Neural cell (in vitro differentiated cells): ENCODE data around the gene ROCK2. TPM values are rescaled to one million over a fixed set of nuclear protein-coding genes. Genes with fewer than 3 reads are reported as not detected.
"Not testable (repeated sequence)": the region's sequence is repeated elsewhere in the genome, so short reads cannot be mapped to it uniquely, and the experiment has no call there.

Experiments
- H2AFZ ChIP-seq: fragments of 200-600, 300-800 bp; sonication (generic), shearing (Covaris generic); 2 replicates; pipeline ENCODE4 v1.6.0; 2014; ENCODE audit warnings: low read depth, mild to moderate bottlenecking, antibody characterized with exemption, low read length, moderate library complexity
- H3F3A ChIP-seq: fragments of 200-600 bp; shearing (Covaris generic); 2 replicates; pipeline ENCODE4 v1.6.1; 2016; ENCODE audit warnings: mild to moderate bottlenecking, moderate library complexity, mixed read lengths, antibody characterized with exemption, low read length; ENCODE audit not compliant: insufficient read depth, poor library complexity, severe bottlenecking
- H3K27ac ChIP-seq: fragments of 200-600, 300-800 bp; sonication (generic), shearing (Covaris generic); 2 replicates; pipeline ENCODE4 v1.5.1; 2014; ENCODE audit warnings: mild to moderate bottlenecking, low read length, moderate library complexity
- H3K27me3 ChIP-seq: fragments of 300-800, 200-600 bp; sonication (generic), shearing (Covaris generic); 2 replicates; pipeline ENCODE4 v1.6.0; 2014; ENCODE audit warnings: mild to moderate bottlenecking, low read depth, low read length, moderate library complexity; ENCODE audit not compliant: insufficient read depth
- H3K36me3 ChIP-seq: fragments of 300-800, 200-600 bp; sonication (generic), shearing (Covaris generic); 2 replicates; pipeline ENCODE4 v1.5.1; 2014; ENCODE audit warnings: mild to moderate bottlenecking, antibody characterized with exemption, low read length, moderate library complexity; ENCODE audit not compliant: insufficient read depth
- H3K4me2 ChIP-seq: fragments of 300-800, 200-600 bp; sonication (generic), shearing (Covaris generic); 2 replicates; pipeline ENCODE4 v1.6.0; 2014; ENCODE audit warnings: mild to moderate bottlenecking, low read length
- H3K4me3 ChIP-seq: fragments of 300-800, 200-600 bp; sonication (generic), shearing (Covaris generic); 2 replicates; pipeline ENCODE4 v1.5.1; 2014; ENCODE audit warnings: mild to moderate bottlenecking, low read length, moderate library complexity
- H3K79me2 ChIP-seq: fragments of 200-600 bp; shearing (Covaris generic); replicated peaks from 2 replicates; pipeline ENCODE4 v1.6.0; 2014; ENCODE audit warnings: mild to moderate bottlenecking, low read length, moderate library complexity; ENCODE audit not compliant: insufficient read depth
- H3K9ac ChIP-seq: fragments of 300-800, 200-600 bp; sonication (generic), shearing (Covaris generic); 2 replicates; pipeline ENCODE4 v1.6.1; 2016; ENCODE audit warnings: mild to moderate bottlenecking, low read length, mixed read lengths
- H3K9me2 ChIP-seq: fragments of 200-600 bp; shearing (Covaris generic); 2 replicates; pipeline ENCODE4 v1.6.1; 2016; ENCODE audit warnings: mild to moderate bottlenecking, low read length, mixed read lengths; ENCODE audit not compliant: insufficient read depth
- H3K9me3 ChIP-seq: fragments of 200-600, 300-800 bp; sonication (generic), shearing (Covaris generic); 2 replicates; pipeline ENCODE4 v1.6.1; 2016; ENCODE audit warnings: mild to moderate bottlenecking, mixed run types, low read length, moderate library complexity, mixed read lengths
- H4K20me1 ChIP-seq: fragments of 200-600 bp; shearing (Covaris generic); 2 replicates; pipeline ENCODE4 v1.6.1; 2016; ENCODE audit warnings: mild to moderate bottlenecking, mixed run types; ENCODE audit not compliant: insufficient read depth
- CTCF ChIP-seq: fragments of 450-650 bp; IDR thresholded peaks from 2 replicates; pipeline ENCODE4 v1.5.1; 2014; ENCODE audit warnings: antibody characterized with exemption, mild to moderate bottlenecking, moderate library complexity; ENCODE audit not compliant: poor library complexity, severe bottlenecking
- EP300 ChIP-seq: fragments of 450-650 bp; conservative IDR thresholded peaks from 2 replicates; pipeline ENCODE4 v1.6.1; 2014; ENCODE audit warnings: antibody characterized with exemption, mild to moderate bottlenecking, moderate library complexity; ENCODE audit not compliant: poor library complexity, severe bottlenecking
- EZH2 ChIP-seq: fragments of 200-600, 300-800 bp; shearing (Covaris generic), sonication (generic); IDR thresholded peaks from 2 replicates; pipeline ENCODE4 v1.6.1; 2014; ENCODE audit warnings: antibody characterized with exemption, low read length, borderline replicate concordance, mild to moderate bottlenecking; ENCODE audit not compliant: insufficient read depth, poor library complexity, severe bottlenecking
- MXI1 ChIP-seq: fragments of 450-650 bp; conservative IDR thresholded peaks from 2 replicates; pipeline ENCODE4 v1.6.1; 2014; ENCODE audit warnings: antibody characterized with exemption, mild to moderate bottlenecking; ENCODE audit not compliant: poor library complexity, severe bottlenecking
- POLR2AphosphoS5 ChIP-seq: IDR thresholded peaks from 2 replicates; pipeline ENCODE4 v1.6.1; 2012
- RAD21 ChIP-seq: fragments of 450-650 bp; conservative IDR thresholded peaks from 2 replicates; pipeline ENCODE4 v1.6.1; 2014; ENCODE audit warnings: antibody characterized with exemption, mild to moderate bottlenecking, moderate library complexity
- SMC3 ChIP-seq: fragments of 450-650 bp; conservative IDR thresholded peaks from 2 replicates; pipeline ENCODE4 v1.6.1; 2014; ENCODE audit warnings: antibody characterized with exemption, mild to moderate bottlenecking, moderate library complexity; ENCODE audit not compliant: poor library complexity
- TAF1 ChIP-seq: IDR thresholded peaks from 2 replicates; pipeline ENCODE4 v1.6.1; 2012; ENCODE audit warnings: low read depth
- polyA plus RNA-seq: library from polyadenylated mRNA; depleted of rRNA; stranded (reverse); fragments of >200 nt; gene quantifications from 2 replicates; pipeline ENCODE4 v1.2.3, GENCODE V29; 2014

The ROCK2 gene
- polyA plus RNA-seq, 1 donor from 2014 or later = 25.7 TPM

GRCh38 chr2:11264007-11264406 lies 80.4 kb downstream of the ROCK2 start:
- peaks cover 6% of the 10 kb centered on the region for H3K79me2 ChIP-seq
- no peak overlapping the region for H3K9ac ChIP-seq
- no peaks in the 10 kb centered on the region for H3K9me3 ChIP-seq
- H3K9me2 ChIP-seq = no peaks in the 10 kb centered on the region
- no peak overlapping the region for H3K27ac ChIP-seq
- TF ChIP-seq SMC3 = no peak
- H3K4me2 ChIP-seq = no peak overlapping the region
- H4K20me1 ChIP-seq = no peaks in the 10 kb centered on the region
- no peaks in the 10 kb centered on the region for H3K36me3 ChIP-seq
- H2AFZ ChIP-seq = no peak overlapping the region
- H3K4me3 ChIP-seq = no peak overlapping the region
- no peaks in the 10 kb centered on the region for H3F3A ChIP-seq
- no peaks in the 10 kb centered on the region for H3K27me3 ChIP-seq

- Histone ChIP-seq H3K4me2 (no peak overlapping the region), H4K20me1 (no peaks in the 10 kb centered on the region), H3K27me3 (no peaks in the 10 kb centered on the region), H3K4me3 (no peak overlapping the region), H3F3A (no peaks in the 10 kb centered on the region), H3K27ac (no peak overlapping the region), H3K9me2 (no peaks in the 10 kb centered on the region), H3K79me2 (peaks cover 6% of the 10 kb centered on the region), H3K9ac (no peak overlapping the region), H3K9me3 (no peaks in the 10 kb centered on the region), H3K36me3 (no peaks in the 10 kb centered on the region), H2AFZ (no peak overlapping the region)
- TF ChIP-seq CTCF (no peak), RAD21 (no peak), SMC3 (no peak), POLR2AphosphoS5 (no peak), EP300 (no peak), MXI1 (no peak), EZH2 (no peak), TAF1 (no peak)
Observed at GRCh38 chr2:11263177-11263576, 81.3 kb downstream of the ROCK2 start.

DNA sequence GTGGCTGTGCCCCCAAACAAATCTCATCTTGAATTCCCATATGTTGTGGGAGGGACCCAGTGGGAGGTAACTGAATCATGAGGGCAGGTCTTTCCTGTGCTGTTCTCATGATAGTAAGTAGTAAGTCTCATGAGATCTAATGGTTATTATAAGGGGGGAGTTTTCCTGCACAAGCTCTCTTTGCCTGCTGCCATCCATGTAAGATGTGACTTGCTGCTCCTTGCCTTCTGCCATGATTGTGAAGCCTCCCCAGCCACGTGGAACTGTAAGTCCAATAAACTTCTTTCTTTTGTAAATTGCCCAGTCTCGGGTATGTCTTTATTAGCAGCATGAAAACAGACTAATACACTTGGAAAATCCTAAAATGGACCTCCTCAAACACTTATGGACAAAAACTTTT lies 82.0 kb downstream of the ROCK2 start:
- not testable (repeated sequence) for H3F3A ChIP-seq, H3K36me3 ChIP-seq, H4K20me1 ChIP-seq, H3K9me3 ChIP-seq, H3K4me3 ChIP-seq, H3K27ac ChIP-seq, H3K9me2 ChIP-seq, H3K27me3 ChIP-seq, H3K4me2 ChIP-seq, H2AFZ ChIP-seq, H3K79me2 ChIP-seq, H3K9ac ChIP-seq

DNA sequence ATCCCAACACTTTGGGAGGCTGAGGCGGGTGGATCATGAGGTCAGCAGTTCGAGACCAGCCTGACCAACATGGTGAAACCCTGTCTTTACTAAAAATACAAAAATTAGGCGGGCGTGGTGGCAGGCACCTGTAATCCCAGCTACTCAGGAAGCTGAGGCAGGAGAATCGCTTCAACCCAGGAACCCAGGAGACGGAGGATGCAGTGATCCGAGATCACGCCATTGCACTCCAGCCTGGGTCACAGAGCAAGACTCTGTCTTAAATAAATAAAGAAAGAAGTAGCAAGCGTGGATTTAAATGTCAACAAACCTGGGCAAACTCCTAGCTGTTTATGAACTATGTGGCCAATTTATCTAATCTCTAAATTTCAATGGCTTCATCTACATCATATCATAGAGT lies 82.9 kb downstream of the ROCK2 start:
- not testable (repeated sequence) for H3K4me2 ChIP-seq, H3K27me3 ChIP-seq, H3F3A ChIP-seq, H3K36me3 ChIP-seq, H3K9me2 ChIP-seq, H3K4me3 ChIP-seq, H3K9ac ChIP-seq, H3K27ac ChIP-seq, H3K9me3 ChIP-seq, H2AFZ ChIP-seq, H3K79me2 ChIP-seq, H4K20me1 ChIP-seq
